ENCODE measurements around the gene NANOS2. TPM values are rescaled to one million over a fixed set of nuclear protein-coding genes. Genes with fewer than 3 reads are reported as not detected.

Gene NANOS2
- total RNA-seq = not detected
- long read RNA-seq = 0 reads

DNA sequence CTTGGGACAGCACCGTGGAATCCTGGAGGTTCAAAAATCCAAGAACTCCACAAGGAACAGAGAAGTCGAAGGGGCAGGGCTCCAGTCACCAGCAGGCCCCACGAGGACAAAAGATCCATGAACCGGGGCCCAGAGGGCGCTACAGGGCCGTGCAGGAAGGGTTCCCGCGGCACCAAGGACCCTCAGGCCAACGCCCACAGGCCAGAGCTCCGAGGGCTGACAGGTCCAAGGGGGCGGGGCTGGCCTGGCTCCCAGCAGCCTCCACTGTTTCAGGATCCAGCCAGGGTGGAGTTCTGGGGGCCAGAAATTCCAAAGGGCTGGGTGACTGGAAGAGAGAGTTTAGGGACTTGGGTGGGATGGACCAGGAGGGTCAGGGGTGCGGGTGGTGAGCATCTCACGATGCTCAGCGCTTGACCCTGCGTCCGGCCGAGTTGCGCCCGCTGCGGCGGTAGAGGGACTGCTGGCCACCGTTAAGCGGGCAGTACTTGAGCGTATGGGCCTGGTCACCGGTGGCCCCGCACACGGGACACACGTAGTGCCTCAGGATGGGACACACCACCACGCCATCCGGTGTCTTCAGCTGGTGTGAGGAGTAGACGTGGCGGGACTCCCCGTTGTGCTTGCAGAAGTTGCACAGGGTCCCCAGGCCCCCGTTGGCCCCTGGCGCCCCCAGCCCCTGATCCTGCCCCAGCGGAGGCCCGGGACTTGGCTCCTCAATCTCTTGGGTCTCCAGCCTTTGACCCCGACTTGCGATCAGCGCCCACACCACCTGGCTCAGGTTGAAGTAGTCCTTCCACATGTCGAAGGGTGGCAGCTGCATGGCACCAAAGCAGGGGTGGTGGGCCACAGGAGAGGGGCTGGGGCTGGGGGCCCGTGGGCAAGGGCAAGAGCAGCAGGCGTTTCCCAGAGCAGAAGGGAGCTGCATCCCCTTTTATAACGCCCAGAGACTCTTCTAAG lies at the start of gene NANOS2:
Gene NANOS2, minus strand, starts transcription at position 905 of the 957 bp plus-strand sequence. Its CDS starts 85 bp downstream, at position 820.
- ATAC-seq (peak; percentile 17), DNase-seq (no peak)
- intact Hi-C loops (cut with micrococcal nuclease) = no loop called here

- intact Hi-C loops (cut with micrococcal nuclease) = no loop called here
- no peak for DNase-seq
Observed at GRCh38 chr19:45962021-45962420, 47.4 kb upstream of the NANOS2 start.

DNA sequence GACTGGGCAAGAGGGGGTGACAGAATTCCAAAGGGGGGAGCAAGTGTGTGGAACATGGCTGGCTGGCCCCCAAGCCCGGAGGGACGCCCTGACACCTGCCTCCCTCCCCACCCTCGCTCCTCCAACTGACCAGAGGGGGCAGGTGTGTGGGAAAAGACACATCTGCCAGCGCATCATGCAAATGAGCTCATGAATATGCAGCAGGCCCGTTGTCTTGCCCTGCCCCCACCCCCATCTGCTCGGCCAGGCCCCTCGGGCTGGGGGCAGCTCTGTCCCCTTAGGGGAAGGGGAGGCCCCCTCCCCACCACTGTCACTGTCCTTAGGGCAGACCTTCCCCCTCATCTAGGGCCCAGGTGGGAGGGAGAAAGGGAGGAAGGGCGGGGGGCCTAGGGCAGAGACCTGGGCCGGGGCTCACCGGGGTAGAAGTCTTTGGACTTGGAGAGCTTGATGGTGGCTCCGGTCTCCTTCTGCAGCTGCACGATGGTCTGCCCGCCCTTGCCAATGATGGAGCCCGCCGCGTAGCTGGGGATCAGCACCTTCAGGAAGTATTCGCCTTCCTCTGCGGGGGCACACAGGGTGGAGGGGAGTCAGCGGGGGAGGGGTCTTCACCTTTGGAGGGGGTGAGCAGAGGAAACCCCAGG lies 46.1 kb upstream of the NANOS2 start:
- ATAC-seq (no peak), DNase-seq (no peak)
- intact Hi-C loops (cut with micrococcal nuclease) = no loop called here

More at GRCh38 chr19:45962021-45962420, 47.4 kb upstream of the NANOS2 start:
- ATAC-seq = no peak

GRCh38 chr19:45959517-45960025 lies 45.0 kb upstream of the NANOS2 start:
- intact Hi-C loops (cut with micrococcal nuclease) = no loop called here
- DNase-seq = no peak
- ATAC-seq = no peak

DNA sequence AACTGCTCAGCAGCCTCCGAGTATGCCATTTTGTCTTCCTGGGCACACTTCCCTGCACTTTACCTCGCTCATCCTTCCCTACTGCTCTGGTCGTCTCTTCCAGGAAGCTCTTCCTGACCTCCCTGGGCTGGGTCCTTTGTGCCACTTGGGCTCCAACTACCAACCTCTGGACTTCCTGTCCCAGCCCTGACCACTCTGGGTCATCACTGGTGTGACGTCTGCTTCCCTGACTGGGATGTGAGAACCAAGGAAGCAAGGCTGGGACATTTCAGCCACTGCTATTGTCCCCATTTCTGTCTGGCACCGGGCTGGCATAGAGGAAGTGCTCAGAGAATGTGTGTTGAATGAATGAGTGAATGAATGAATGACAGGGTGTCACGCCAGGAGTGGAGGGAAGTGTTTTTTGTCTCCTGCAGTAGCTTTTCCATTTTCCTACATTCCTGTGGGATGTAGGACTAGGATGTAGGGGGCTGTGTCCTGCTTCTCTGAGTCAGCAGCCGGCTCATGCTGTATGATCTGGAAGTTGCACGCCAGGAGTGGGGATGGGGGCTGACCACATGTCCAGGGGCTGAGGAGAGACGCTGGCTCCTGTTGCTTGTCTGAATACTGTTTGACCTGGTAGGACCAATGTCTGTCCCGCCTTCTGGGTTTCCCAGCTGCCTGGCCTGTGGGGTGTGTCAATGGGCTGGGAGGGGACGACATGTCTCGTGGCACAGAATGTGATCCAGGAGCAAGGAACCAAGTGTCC lies 44.4 kb upstream of the NANOS2 start:
- intact Hi-C loops (cut with micrococcal nuclease) = no loop called here
- ATAC-seq (peak; percentile 20), DNase-seq (no peak)

- DNase-seq (no peak), ATAC-seq (no peak)
- intact Hi-C loops (cut with micrococcal nuclease) = no loop called here
Observed at GRCh38 chr19:45958320-45958719, 43.7 kb upstream of the NANOS2 start.

GRCh38 chr19:45955905-45956608 lies 41.5 kb upstream of the NANOS2 start:
- intact Hi-C loops (cut with micrococcal nuclease) = no loop called here
- DNase-seq (peak; percentile 63), ATAC-seq (peak; percentile 77)

DNA sequence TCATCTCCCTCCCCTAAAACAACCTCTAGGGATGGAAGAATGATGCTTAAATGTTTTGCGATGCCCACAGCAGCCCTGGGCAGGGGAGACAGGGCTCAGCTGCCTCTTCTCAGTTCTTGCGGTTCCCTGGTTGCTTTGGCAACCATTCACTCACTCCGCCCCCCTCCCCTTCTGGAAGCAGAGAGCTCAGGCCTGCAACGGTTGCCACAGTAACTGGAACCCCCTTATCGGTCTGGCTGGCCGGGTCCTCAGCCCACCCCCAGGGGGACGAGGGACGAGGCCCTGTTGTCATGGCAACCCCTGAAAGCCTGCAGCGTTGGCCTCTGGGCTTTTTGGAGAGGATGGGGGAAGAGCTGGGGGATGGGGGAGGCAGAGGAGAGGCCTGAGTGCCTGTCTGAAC lies 39.6 kb upstream of the NANOS2 start:
- ATAC-seq = no peak
- intact Hi-C loops (cut with micrococcal nuclease) = no loop called here

DNA sequence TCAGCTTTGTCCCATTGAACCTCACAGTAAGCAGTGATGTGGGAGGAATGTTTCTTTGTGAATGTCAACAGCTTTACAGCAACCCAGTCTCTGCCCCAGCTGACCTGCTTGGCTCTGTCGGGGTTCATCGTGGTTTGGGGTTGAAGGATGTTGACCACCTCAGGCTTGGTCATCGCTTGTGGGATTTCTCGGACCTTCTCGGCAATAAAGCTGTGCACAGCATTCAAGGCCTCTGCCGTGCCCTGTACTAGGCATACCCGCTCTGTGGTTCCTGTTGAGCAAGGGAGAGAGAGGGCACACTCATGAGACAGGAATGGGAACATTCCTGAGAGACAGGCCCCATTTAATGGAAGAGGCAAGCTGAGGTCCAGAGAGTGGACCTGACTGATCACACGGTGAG lies 39.1 kb upstream of the NANOS2 start:
- DNase-seq (no peak), ATAC-seq (no peak)
- intact Hi-C loops (cut with micrococcal nuclease) = no loop called here

More for the DNA sequence above, 39.6 kb upstream of the NANOS2 start:
- no peak for DNase-seq

DNA sequence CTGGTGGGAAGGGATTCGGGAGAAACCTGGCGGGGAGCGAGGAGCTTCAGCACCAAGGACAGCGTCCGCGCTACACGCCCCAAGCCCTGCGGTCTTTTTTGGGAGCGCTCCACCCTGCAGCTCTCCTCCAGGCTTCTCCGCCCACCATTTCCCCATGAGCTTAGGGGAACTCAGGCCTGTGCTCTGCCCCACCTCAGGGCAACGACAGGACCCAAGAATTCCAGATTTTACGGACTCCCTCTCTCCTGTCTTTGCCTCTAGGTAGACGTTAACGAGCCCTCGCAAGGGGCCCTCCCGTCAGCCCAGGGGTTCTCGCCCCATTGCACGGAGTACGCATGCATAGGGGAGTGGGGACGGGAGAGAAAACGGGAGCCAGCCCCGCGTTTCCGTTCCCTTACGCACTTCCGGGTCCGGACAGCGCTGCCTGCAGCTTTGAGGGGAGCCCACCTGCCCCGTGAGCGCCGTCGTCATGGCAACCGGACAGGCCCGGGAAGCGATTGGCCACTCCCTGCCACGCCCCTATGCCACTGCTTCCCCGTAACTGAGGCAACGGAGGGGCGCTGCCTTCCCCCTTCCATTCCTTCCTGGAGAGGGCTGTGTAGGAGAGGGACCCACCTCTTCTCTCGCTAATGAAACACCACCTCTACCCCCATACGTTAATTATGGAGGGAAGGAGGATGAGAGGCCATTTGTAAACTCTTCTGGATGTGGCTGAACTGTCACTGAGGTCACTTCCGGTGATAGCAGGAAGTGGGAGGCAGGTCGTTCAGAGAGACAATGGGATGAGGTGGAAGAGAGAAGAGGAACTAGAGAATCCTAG lies 38.3 kb upstream of the NANOS2 start:
- ATAC-seq (peak; percentile 65), DNase-seq (peak; percentile 71)
- intact Hi-C loops (cut with micrococcal nuclease) = no loop called here

DNA sequence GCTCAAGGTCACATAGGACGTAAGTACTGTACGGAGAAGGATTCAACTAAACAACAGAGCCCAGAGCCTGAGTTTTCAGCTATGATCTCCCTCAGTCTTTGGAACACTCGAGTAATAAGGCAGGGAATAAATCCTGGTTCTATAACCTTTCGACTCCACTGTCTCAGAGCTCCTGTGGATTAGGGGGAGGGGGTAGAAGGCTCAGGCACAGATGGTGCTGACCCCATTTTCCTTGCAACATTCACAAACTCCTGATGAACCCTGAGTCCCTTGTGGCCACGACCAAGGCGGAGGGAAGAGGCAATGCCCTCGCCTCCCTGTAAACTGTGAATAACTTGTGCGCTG lies 37.7 kb upstream of the NANOS2 start:
- ATAC-seq = no peak
- DNase-seq = no peak
- intact Hi-C loops (cut with micrococcal nuclease) = no loop called here

DNA sequence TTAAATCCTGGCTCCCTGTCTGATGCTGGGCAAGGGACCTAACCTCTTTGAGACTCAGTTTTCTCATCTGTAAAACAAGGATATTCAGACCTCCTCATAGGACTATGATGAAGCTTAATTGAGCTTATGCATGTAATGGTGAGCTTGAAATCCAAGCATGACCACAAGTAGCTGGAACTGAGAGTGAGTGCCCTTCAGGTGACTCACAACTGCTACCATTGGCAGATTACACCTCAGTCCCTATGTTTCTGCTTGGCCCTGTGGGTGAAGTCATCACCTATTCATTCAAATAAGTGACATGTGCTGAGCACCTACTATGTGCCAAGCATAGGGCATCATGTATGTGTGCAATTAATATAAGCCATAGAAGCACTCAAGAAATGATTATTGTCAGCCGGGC lies 33.3 kb upstream of the NANOS2 start:
- intact Hi-C loops (cut with micrococcal nuclease) = no loop called here
- no peak for ATAC-seq
- no peak for DNase-seq

DNA sequence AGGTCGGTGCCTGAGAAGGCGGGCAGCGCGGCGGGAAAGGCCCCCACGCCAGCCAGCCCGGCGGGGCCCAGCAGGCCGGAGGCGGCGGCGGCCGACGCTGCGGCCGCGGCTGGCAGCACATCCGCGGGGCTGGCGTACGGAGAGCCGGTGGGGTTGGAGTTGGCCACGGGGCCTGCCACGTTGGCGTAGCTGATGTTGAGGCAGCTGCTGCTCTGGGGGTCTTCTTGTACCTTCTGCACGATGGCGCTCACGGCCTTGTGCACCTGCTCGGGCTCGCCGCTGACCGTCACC lies 25.9 kb upstream of the NANOS2 start:
- intact Hi-C loops (cut with micrococcal nuclease) = no loop called here
- DNase-seq (no peak), ATAC-seq (no peak)

GRCh38 chr19:45939792-45940514 lies 25.4 kb upstream of the NANOS2 start:
- ATAC-seq = no peak

DNA sequence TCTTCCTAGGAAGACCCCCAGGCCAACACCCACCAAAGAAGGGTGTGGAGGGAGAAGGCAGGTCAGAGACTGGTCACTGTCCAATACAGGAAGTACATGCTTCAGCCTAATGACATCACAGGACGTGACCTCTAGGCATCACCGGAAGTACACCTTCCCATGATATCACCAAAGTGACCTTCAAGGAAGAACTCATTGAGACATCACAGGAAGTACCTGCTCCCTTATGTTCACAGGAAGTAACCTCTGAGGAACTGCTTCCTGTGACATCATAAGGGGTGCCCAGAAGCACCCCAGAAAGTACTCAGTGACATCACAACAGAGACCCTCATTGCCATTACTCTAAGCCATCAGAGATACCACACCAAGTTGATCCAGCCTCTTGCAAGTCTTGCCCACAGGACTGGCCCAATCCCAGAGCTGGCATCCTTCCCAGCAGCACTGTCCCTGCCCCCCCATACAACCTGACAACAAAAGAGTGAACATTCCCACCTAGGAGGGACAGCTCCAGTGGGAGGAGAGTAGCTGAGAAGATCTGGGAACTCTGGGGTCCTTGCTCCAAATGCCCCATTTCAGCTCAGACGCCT lies 24.2 kb upstream of the NANOS2 start:
- DNase-seq (no peak), ATAC-seq (no peak)
- intact Hi-C loops (cut with micrococcal nuclease) = no loop called here

More at GRCh38 chr19:45939792-45940514, 25.4 kb upstream of the NANOS2 start:
- intact Hi-C loops (cut with micrococcal nuclease) = no loop called here
- no peak for DNase-seq

GRCh38 chr19:45935267-45935666 lies 20.7 kb upstream of the NANOS2 start:
- DNase-seq (no peak), ATAC-seq (no peak)
- intact Hi-C loops (cut with micrococcal nuclease) = no loop called here

DNA sequence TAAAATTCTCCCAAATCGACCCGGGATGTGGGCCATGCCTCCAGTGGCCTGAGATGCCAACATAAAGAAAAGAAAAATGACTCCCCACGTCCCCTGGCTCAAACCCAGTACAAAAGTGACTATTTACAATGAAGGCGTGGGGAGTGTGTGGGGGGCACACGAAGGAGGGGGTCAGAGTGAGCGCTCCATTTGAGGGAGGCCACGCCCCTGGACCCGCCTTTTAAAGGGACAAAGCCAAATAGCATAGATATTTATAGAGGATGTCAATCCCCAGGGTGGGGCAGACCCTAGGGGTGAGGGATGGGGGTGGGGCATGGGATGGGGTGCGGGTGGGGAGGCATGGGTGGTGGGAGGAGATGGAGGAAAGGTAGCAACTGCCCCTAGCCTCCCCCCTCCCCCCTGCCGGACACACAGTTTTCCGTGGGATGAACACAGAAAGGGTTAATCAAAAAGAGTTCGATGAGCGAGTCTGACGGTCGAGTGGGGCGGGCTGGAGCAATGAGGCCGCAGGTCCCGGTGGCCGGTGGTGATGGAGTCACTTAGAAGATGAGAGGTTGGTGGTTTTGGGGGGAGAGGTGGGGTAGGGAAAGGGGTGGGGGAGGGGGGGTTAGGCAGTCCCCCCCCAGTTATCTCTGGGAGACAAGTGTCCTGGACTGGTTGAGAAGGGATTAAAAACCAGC lies 20.1 kb upstream of the NANOS2 start:
- no peak for DNase-seq
- intact Hi-C loops (cut with micrococcal nuclease) = no loop called here
- no peak for ATAC-seq

Measured in left ventricle myocardium superior (tissue), 1 donor.